Kidney glomerular epithelial cell (primary cell): ENCODE results near the gene UBAP2L.
"Not testable (repeated sequence)": the region's sequence is repeated elsewhere in the genome, so short reads cannot be mapped to it uniquely, and the experiment has no call there.

Experiments used
- DNase-seq: peaks from one replicate; lab custom pipeline; 2025; lab: John Stamatoyannopoulos, UW

The UBAP2L gene

GRCh38 chr1:154312229-154313065, 91.7 kb downstream of the UBAP2L start:
- DNase-seq = not testable (repeated sequence)

DNA sequence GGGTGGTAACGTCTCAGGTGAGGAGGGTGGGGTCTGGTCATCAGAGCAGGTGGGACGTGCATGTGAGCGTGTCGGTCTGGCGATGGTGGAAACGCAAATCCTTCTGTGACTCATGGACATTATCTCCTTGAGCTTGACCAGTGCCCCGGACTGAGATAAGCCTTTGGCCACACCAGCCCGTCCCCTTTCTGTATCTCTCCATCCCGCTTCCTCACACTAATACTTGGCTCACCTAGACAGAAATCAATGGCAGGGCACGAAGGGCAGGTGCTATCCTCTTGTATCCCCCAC, 92.3 kb downstream of the UBAP2L start:
- DNase-seq = no peak

GRCh38 chr1:154314226-154314625, 93.5 kb downstream of the UBAP2L start:
- not testable (repeated sequence) for DNase-seq

GRCh38 chr1:154316704-154317103, 95.9 kb downstream of the UBAP2L start:
- DNase-seq = no peak

GRCh38 chr1:154318386-154318785, 97.6 kb downstream of the UBAP2L start:
- no peak for DNase-seq
